Adipocyte (in vitro differentiated cells): ENCODE results near the gene HHIPL1.

Source experiments
- DNase-seq: peaks from one replicate; pipeline ENCODE4 v3.0.0-alpha.2; 2015; ENCODE audit warnings: low read depth
- H3K27me3 ChIP-seq: replicated peaks from 2 replicates; pipeline ENCODE4 v1.7.0; 2013; ENCODE audit warnings: mild to moderate bottlenecking, low read length, moderate library complexity; ENCODE audit not compliant: control insufficient read depth, insufficient read depth
- H3K36me3 ChIP-seq: 2 replicates; pipeline ENCODE4 v1.7.0; 2013; ENCODE audit warnings: low read length, mild to moderate bottlenecking, moderate library complexity; ENCODE audit not compliant: control insufficient read depth, insufficient read depth, severe bottlenecking
- H3K4me1 ChIP-seq: 2 replicates; pipeline ENCODE4 v1.7.0; 2013; ENCODE audit warnings: mild to moderate bottlenecking, low read length, moderate library complexity; ENCODE audit not compliant: control insufficient read depth, insufficient read depth
- H3K4me3 ChIP-seq: 2 replicates; pipeline ENCODE4 v1.7.0; 2013; ENCODE audit warnings: mild to moderate bottlenecking, low read length, moderate library complexity
- H3K9ac ChIP-seq: 2 replicates; pipeline ENCODE4 v1.7.0; 2013; ENCODE audit warnings: mild to moderate bottlenecking, low read length, moderate library complexity
- H3K9me3 ChIP-seq: 2 replicates; pipeline ENCODE4 v1.7.0; 2013; ENCODE audit warnings: mild to moderate bottlenecking, low read length, moderate library complexity; ENCODE audit not compliant: control insufficient read depth

HHIPL1 gene

DNA sequence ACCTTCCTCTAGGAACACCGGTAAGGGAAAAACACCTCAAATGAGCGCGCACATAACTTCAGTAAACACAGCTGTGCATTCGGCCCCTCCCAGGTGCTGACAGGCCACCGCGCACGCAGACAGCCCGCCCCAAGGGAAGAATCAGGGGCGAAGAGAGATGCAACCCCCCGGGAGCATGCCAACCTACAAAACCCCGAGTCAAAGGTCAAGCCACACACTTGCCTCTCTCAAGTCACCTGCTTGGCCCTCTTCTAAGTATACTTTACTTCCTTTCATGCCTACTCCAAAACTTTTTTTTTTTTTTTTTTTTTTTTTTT lies 36.9 kb downstream of the HHIPL1 start:
- H3K36me3 ChIP-seq, result no peaks in the 10 kb centered on the region
- peaks cover 6% of the 10 kb centered on the region for H3K4me1 ChIP-seq
- peaks cover 10% of the 10 kb centered on the region for H3K27me3 ChIP-seq
- no peak overlapping the region for H3K4me3 ChIP-seq
- no peak overlapping the region for H3K9ac ChIP-seq
- no peak for DNase-seq
- peaks cover 16% of the 10 kb centered on the region for H3K9me3 ChIP-seq

GRCh38 chr14:99682809-99683618 lies 38.1 kb downstream of the HHIPL1 start:
- Histone ChIP-seq H3K4me3 (peak overlapping the region; percentile 89), H3K4me1 (peaks cover 6% of the 10 kb centered on the region), H3K36me3 (no peaks in the 10 kb centered on the region), H3K9me3 (peaks cover 9% of the 10 kb centered on the region), H3K27me3 (peaks cover 22% of the 10 kb centered on the region), H3K9ac (peak overlapping the region; percentile 89)
- peak; percentile 90 for DNase-seq

GRCh38 chr14:99683619-99684409 lies 38.9 kb downstream of the HHIPL1 start, which contains the start of gene CYP46A1:
Gene CYP46A1 (plus strand): TSS chr14:99684298. CDS start chr14:99684418, 120 bp downstream.
- peak within 1 kb of the TSS; percentile 89 for H3K9ac ChIP-seq
- peaks cover 29% of the 10 kb centered on the region for H3K27me3 ChIP-seq
- H3K36me3 ChIP-seq, result no peaks in the 10 kb centered on the region
- peaks cover 6% of the 10 kb centered on the region for H3K4me1 ChIP-seq
- H3K9me3 ChIP-seq, result peaks cover 1% of the 10 kb centered on the region
- peak; percentile 100 for DNase-seq
- H3K4me3 ChIP-seq, result peak within 1 kb of the TSS; percentile 89

DNA sequence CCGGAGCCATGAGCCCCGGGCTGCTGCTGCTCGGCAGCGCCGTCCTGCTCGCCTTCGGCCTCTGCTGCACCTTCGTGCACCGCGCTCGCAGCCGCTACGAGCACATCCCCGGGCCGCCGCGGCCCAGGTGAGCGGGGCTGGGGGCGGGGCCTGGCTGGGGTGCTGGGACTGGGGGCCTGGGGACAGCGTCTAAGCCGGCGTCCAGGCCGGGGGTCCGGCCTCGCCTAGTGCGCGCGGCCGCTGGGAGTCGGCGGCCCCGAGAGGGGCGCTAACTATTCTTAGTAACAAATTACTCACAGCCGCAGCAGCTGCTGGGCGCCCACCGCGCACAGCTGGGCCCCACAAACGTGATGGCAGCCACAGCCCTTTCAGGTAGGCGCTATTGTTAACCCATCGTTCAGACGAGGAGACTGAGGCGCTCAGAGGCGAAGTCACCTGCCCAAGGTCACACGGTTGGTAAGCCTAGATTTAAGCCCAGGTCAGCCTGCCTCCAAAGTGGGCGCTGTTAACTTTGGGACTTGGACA lies 39.5 kb downstream of the HHIPL1 start:
- H3K27me3 ChIP-seq, result peaks cover 36% of the 10 kb centered on the region
- H3K9me3 ChIP-seq, result no peaks in the 10 kb centered on the region
- H3K36me3 ChIP-seq, result no peaks in the 10 kb centered on the region
- peak overlapping the region; percentile 63 for H3K9ac ChIP-seq
- H3K4me3 ChIP-seq, result peak overlapping the region; percentile 76
- DNase-seq, result peak; percentile 50
- H3K4me1 ChIP-seq, result peaks cover 6% of the 10 kb centered on the region

DNA sequence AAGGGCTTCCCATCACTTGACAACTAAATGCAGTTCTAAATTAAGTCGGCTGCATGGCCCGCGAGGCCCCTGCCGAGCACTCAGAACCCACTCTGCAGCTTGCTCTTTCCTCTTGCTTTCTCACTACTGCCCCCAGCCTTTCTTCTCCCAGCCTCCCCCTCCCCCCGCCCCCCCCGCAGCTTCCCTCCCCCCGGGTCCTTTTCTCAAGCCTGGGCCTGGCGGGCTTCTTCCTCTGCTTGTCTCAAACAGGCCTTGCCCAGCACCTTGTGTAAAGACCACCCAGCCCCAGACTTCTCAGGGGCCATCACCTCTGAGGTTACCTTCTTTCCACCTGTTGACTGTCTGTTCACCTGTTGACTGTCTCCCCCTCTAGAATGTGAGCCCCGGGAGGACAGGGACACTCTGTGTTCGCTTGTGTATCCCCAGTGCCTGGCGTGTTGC lies 40.2 kb downstream of the HHIPL1 start:
- no peaks in the 10 kb centered on the region for H3K9me3 ChIP-seq
- peaks cover 6% of the 10 kb centered on the region for H3K4me1 ChIP-seq
- H3K4me3 ChIP-seq, result no peak overlapping the region
- no peaks in the 10 kb centered on the region for H3K36me3 ChIP-seq
- no peak overlapping the region for H3K9ac ChIP-seq
- H3K27me3 ChIP-seq, result peaks cover 43% of the 10 kb centered on the region
- DNase-seq, result no peak

DNA sequence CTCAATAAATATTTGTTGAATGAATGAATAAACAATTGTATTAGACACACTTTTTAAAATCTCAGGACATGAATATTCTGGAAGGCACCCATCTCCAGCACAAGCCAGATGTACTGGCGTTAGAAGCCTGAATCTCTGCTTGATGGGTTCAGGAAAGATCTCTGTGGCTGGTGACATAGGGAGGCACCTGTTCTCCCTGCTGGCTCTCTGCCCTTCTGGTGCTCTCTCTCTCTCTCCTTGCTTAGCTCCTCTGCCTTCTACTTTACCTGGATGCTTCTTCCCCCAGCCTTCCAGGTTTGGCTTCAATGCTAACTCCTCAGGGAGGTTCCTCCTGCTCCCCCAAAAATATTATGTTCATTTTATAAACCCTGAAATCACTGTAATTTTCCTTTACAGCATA lies 40.7 kb downstream of the HHIPL1 start:
- H3K9ac ChIP-seq, result no peak overlapping the region
- peaks cover 47% of the 10 kb centered on the region for H3K27me3 ChIP-seq
- no peaks in the 10 kb centered on the region for H3K36me3 ChIP-seq
- no peaks in the 10 kb centered on the region for H3K9me3 ChIP-seq
- no peak for DNase-seq
- peaks cover 6% of the 10 kb centered on the region for H3K4me1 ChIP-seq
- no peak overlapping the region for H3K4me3 ChIP-seq

- Histone ChIP-seq H3K9me3 (no peaks in the 10 kb centered on the region), H3K27me3 (peaks cover 56% of the 10 kb centered on the region), H3K4me3 (no peak overlapping the region), H3K36me3 (no peaks in the 10 kb centered on the region), H3K9ac (no peak overlapping the region), H3K4me1 (peaks cover 6% of the 10 kb centered on the region)
- DNase-seq, result no peak
Measured at GRCh38 chr14:99686557-99687283, 41.8 kb downstream of the HHIPL1 start.

DNA sequence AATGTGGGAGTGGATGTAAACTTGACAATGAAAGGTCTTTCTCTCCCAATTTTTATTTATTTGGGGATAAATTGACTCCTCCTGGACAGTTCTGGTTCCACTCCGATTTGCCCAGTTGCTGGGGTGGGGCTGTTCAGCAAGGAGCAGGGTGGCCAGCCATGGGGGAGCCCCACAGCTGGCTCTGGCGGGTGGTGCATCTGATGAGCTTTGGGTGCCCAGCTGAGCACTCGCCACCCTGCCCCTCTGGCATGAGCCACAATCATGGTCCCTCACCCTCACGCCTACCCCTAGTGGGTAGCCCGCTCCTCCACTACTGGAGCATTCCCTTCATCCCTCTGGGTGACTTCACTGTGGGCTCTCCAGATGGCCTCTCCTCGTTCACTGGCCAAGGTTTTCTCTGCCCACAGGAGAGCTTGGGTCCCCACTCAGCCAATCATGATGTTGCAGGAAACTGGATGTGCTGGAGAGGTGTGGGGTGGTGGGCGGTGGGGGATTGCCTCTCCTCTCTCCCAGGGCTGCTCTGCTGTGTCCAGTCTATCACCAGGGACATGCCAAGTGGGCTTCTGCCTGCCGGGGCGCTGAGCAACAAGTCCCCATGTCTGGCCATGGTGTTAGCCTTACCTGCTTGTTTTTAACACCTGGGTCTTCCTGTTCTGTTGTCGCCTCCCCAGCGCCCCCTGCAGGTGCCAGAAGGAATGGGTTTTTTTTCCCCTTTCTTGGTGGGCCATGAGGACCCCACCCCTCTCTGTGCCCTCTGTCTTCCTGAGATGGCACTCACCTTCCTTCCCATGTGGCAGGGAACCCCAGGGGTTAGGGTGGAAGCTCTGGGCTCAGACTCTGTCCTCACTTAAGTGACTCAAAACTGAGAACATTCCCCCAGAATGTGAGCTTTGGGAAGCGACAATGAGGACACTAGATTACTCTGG lies 42.6 kb downstream of the HHIPL1 start:
- Histone ChIP-seq H3K4me1 (peaks cover 6% of the 10 kb centered on the region), H3K36me3 (no peaks in the 10 kb centered on the region), H3K9ac (no peak overlapping the region), H3K27me3 (peaks cover 58% of the 10 kb centered on the region), H3K9me3 (no peaks in the 10 kb centered on the region), H3K4me3 (no peak overlapping the region)
- DNase-seq, result no peak

- H3K9ac ChIP-seq, result no peak overlapping the region
- no peak for DNase-seq
- H3K36me3 ChIP-seq, result no peaks in the 10 kb centered on the region
- H3K4me1 ChIP-seq, result peaks cover 2% of the 10 kb centered on the region
- no peak overlapping the region for H3K4me3 ChIP-seq
- no peaks in the 10 kb centered on the region for H3K9me3 ChIP-seq
- H3K27me3 ChIP-seq, result peaks cover 58% of the 10 kb centered on the region
Measured at GRCh38 chr14:99688210-99688581, 43.3 kb downstream of the HHIPL1 start.

GRCh38 chr14:99688629-99689028 lies 43.7 kb downstream of the HHIPL1 start:
- H3K9me3 ChIP-seq, result no peaks in the 10 kb centered on the region
- peaks cover 58% of the 10 kb centered on the region for H3K27me3 ChIP-seq
- no peak for DNase-seq
- no peaks in the 10 kb centered on the region for H3K4me1 ChIP-seq
- no peak overlapping the region for H3K9ac ChIP-seq
- H3K4me3 ChIP-seq, result no peak overlapping the region
- no peaks in the 10 kb centered on the region for H3K36me3 ChIP-seq
